ENCODE measurements around the gene IREB2. TPM values are rescaled to one million over a fixed set of nuclear protein-coding genes. Genes with fewer than 3 reads are reported as not detected.
A peak's percentile ranks its signal among the peaks of the same experiment; 100 is the strongest.

The IREB2 gene
- total and polyA plus RNA-seq, 2 donors (not counting 3 experiments of a cell fraction or from before 2014, with no cell fraction given): 12.7 to 51.4 TPM

- FAIRE-seq: no peak
- ChIA-PET CTCF (no interaction called here), POLR2A (no interaction called here)
- Histone ChIP-seq H3K9ac (replicated peaks; ENCODE audit: extremely low read depth, insufficient read depth, low read length) (no peak overlapping the region), H4K20me1 (replicated peaks; ENCODE audit: control insufficient read depth, extremely low read depth, insufficient read depth, low read length) (no peaks in the 10 kb centered on the region), H3K36me3 (ENCODE audit: control insufficient read depth in 2 of 2, extremely low read depth in 1 of 2, insufficient read depth in 2 of 2, low read length in 2 of 2) (peaks cover 9 to 18% of the 10 kb centered on the region in 2 experiments), H3K27me3 (ENCODE audit: control insufficient read depth in 2 of 2, insufficient read depth in 2 of 2, low read length in 2 of 2) (no peaks in the 10 kb centered on the region), H3K4me1 (ENCODE audit: control insufficient read depth, extremely low read depth, insufficient read depth, low read length) (peaks cover 13% of the 10 kb centered on the region), H3K4me2 (ENCODE audit: insufficient read depth, low read length) (peak overlapping the region; percentile 87), H3K4me3 (replicated peaks in 1 of 3; ENCODE audit: insufficient read depth in 1 of 3, low read depth in 1 of 3, low read length in 3 of 3) (no peak overlapping the region), H3K27ac (ENCODE audit: insufficient read depth, low read depth, low read length) (no peak overlapping the region), H2AFZ (ENCODE audit: low read depth, low read length) (no peak overlapping the region), H3K9me3 (replicated peaks; ENCODE audit: control insufficient read depth, insufficient read depth, low read length) (no peaks in the 10 kb centered on the region), H3K9me1 (replicated peaks; ENCODE audit: control insufficient read depth, extremely low read depth, insufficient read depth, low read length) (no peaks in the 10 kb centered on the region), H3K79me2 (ENCODE audit: control insufficient read depth, insufficient read depth, low read length) (peaks cover 25% of the 10 kb centered on the region)
- dilution Hi-C loops (cut with MboI; ENCODE audit: extremely low pct_ligation_motif_present, low sequenced_read_pairs): no loop called here
- intact Hi-C loops (cut with micrococcal nuclease): no loop called here
- BruUV-seq (replicated peaks): no TSS peak
- no peak for TF ChIP-seq EZH2 (IDR thresholded peaks at IDR 0.05; ENCODE audit: borderline replicate concordance, low read depth, low read length, severe bottlenecking)
- TF ChIP-seq POLR2AphosphoS5 (IDR thresholded peaks at IDR 0.05; ENCODE audit: insufficient read depth, low read depth, low read length): no peak
- no peak for TF ChIP-seq FOS (IDR thresholded peaks at IDR 0.05; ENCODE audit: borderline replicate concordance, insufficient read depth, low read length)
- no peak for TF ChIP-seq POLR2A (IDR thresholded peaks at IDR 0.05; ENCODE audit: low read depth, low read length)
- DNase-seq (ENCODE audit: low read depth, low spot score): no peak
Measured at GRCh38 chr15:78542647-78543046, 104.6 kb downstream of the IREB2 start.

- ChIA-PET CTCF (interaction anchor here (1.1 to 1.2 kb wide), 2 partner anchors 9 to 15 kb away, joined by 5 read pairs; partner anchors contain the start of gene CHRNA5), POLR2A (interaction anchor here (1.0 kb wide), 1 partner anchor 15 kb away, joined by 5 read pairs; the partner anchor contains the start of gene CHRNA5)
- intact Hi-C loops (cut with micrococcal nuclease) (no loop called here), dilution Hi-C loops (cut with MboI; ENCODE audit: extremely low pct_ligation_motif_present, low sequenced_read_pairs) (no loop called here)
- FAIRE-seq (no peak), DNase-seq (ENCODE audit: low read depth, low spot score) (no peak)
- no peaks in the 10 kb centered on the region for H3K9me1 ChIP-seq (replicated peaks; ENCODE audit: control insufficient read depth, extremely low read depth, insufficient read depth, low read length)
- H3K27me3 ChIP-seq (ENCODE audit: control insufficient read depth in 2 of 2, insufficient read depth in 2 of 2, low read length in 2 of 2): no peaks in the 10 kb centered on the region
- no peaks in the 10 kb centered on the region for H4K20me1 ChIP-seq (replicated peaks; ENCODE audit: control insufficient read depth, extremely low read depth, insufficient read depth, low read length)
- H3K9ac ChIP-seq (replicated peaks; ENCODE audit: extremely low read depth, insufficient read depth, low read length): no peak overlapping the region
- TF ChIP-seq EZH2 (IDR thresholded peaks at IDR 0.05; ENCODE audit: borderline replicate concordance, low read depth, low read length, severe bottlenecking): no peak
- no peak for TF ChIP-seq POLR2AphosphoS5 (IDR thresholded peaks at IDR 0.05; ENCODE audit: insufficient read depth, low read depth, low read length)
- TF ChIP-seq MAX (IDR thresholded peaks at IDR 0.05; ENCODE audit: insufficient read depth, insufficient read length): no peak
- TF ChIP-seq POLR2A (IDR thresholded peaks at IDR 0.05; ENCODE audit: low read depth, low read length): no peak
- no peak for TF ChIP-seq CTCF (IDR thresholded peaks at IDR 0.05; ENCODE audit: extremely low read depth in 1 of 2, insufficient read depth in 1 of 2, low read depth in 1 of 2, low read length in 2 of 2)
- TF ChIP-seq JUN (IDR thresholded peaks at IDR 0.05; ENCODE audit: borderline replicate concordance, insufficient read depth, insufficient read length, low read depth): no peak
- TF ChIP-seq MYC (IDR thresholded peaks at IDR 0.05; ENCODE audit: low read depth, low read length): no peak
- no peak for TF ChIP-seq FOS (IDR thresholded peaks at IDR 0.05; ENCODE audit: borderline replicate concordance, insufficient read depth, low read length)
- no peak for TF ChIP-seq GATA2 (IDR thresholded peaks at IDR 0.05; ENCODE audit: insufficient read depth, insufficient read length, low read depth, low read length)
- no peaks in the 10 kb centered on the region for H3K79me2 ChIP-seq (ENCODE audit: control insufficient read depth, insufficient read depth, low read length)
- H3K4me2 ChIP-seq (ENCODE audit: insufficient read depth, low read length): no peak overlapping the region
- peaks cover 19% of the 10 kb centered on the region in 2 experiments for H3K36me3 ChIP-seq (ENCODE audit: control insufficient read depth in 2 of 2, extremely low read depth in 1 of 2, insufficient read depth in 2 of 2, low read length in 2 of 2)
- H3K9me3 ChIP-seq (replicated peaks; ENCODE audit: control insufficient read depth, insufficient read depth, low read length): no peaks in the 10 kb centered on the region
- H3K27ac ChIP-seq (ENCODE audit: insufficient read depth, low read depth, low read length): no peak overlapping the region
- BruUV-seq (replicated peaks): no TSS peak
- H3K4me3 ChIP-seq (replicated peaks in 1 of 3; ENCODE audit: insufficient read depth in 1 of 3, low read depth in 1 of 3, low read length in 3 of 3): no peak overlapping the region
- no peak overlapping the region for H2AFZ ChIP-seq (ENCODE audit: low read depth, low read length)
- H3K4me1 ChIP-seq (ENCODE audit: control insufficient read depth, extremely low read depth, insufficient read depth, low read length): no peaks in the 10 kb centered on the region
Measured at GRCh38 chr15:78550194-78550593, 112.2 kb downstream of the IREB2 start.

Data from endothelial cell of umbilical vein (primary cell).